Keratinocyte (primary cell): ENCODE data around the gene CARD11. TPM values are rescaled to one million over a fixed set of nuclear protein-coding genes. Genes with fewer than 3 reads are reported as not detected.

Experiments used
- DNase-seq: peaks from one replicate; pipeline ENCODE4 v3.0.0-alpha.2; 2011; ENCODE audit warnings: low read depth, missing footprints, low spot score
- FAIRE-seq: peaks from 2 replicates; lab custom pipeline; 2011; peaks lifted over from hg19 to GRCh38; lab: Jason Lieb, UNC
- H2AFZ ChIP-seq: 2 replicates; pipeline ENCODE4 v1.6.0; 2012; ENCODE audit warnings: low read length, control low read depth, inconsistent platforms; ENCODE audit not compliant: control insufficient read depth
- H3K27ac ChIP-seq: 2 replicates; pipeline ENCODE4 v1.5.1; 2011; ENCODE audit warnings: low read length; ENCODE audit not compliant: control insufficient read depth, insufficient read depth
- H3K27me3 ChIP-seq: 3 replicates; pipeline ENCODE4 v1.6.0; 2011; ENCODE audit warnings: low read length; ENCODE audit not compliant: control insufficient read depth, insufficient read depth; ENCODE audit errors: extremely low read depth
- H3K36me3 ChIP-seq, 2 experiments: 2 replicates in 1 of 2; 3 replicates in 1 of 2; pipeline ENCODE4 v1.5.1; 2011; ENCODE audit warnings: low read length in 2 of 2, mild to moderate bottlenecking in 1 of 2; ENCODE audit not compliant: control insufficient read depth in 2 of 2, insufficient read depth in 2 of 2; ENCODE audit errors: extremely low read depth in 1 of 2
- H3K4me1 ChIP-seq: 3 replicates; pipeline ENCODE4 v1.5.1; 2011; ENCODE audit warnings: low read length; ENCODE audit not compliant: control insufficient read depth, insufficient read depth; ENCODE audit errors: extremely low read depth
- H3K4me2 ChIP-seq: 3 replicates; pipeline ENCODE4 v1.6.0; 2011; ENCODE audit warnings: low read depth, low read length; ENCODE audit not compliant: control insufficient read depth, insufficient read depth; ENCODE audit errors: extremely low read depth
- H3K4me3 ChIP-seq, 3 experiments: fragments of 200-600 bp in 1 of 3; sonication (generic) in 1 of 3; 2 replicates in 2 of 3; 3 replicates in 1 of 3; pipeline ENCODE4 v1.5.1; 2011 to 2016; ENCODE audit warnings: low read length in 3 of 3, mild to moderate bottlenecking in 3 of 3, control low read depth in 2 of 3, inconsistent platforms in 1 of 3, low read depth in 1 of 3, mixed read lengths in 1 of 3, mixed run types in 1 of 3, moderate library complexity in 1 of 3; ENCODE audit not compliant: control insufficient read depth in 2 of 3, insufficient read depth in 2 of 3; ENCODE audit errors: extremely low read depth in 1 of 3
- H3K79me2 ChIP-seq: 2 replicates; pipeline ENCODE4 v1.6.0; 2012; ENCODE audit warnings: low read length; ENCODE audit not compliant: control insufficient read depth, insufficient read depth
- H3K9ac ChIP-seq: 3 replicates; pipeline ENCODE4 v1.6.0; 2011; ENCODE audit warnings: low read length; ENCODE audit not compliant: control insufficient read depth, insufficient read depth; ENCODE audit errors: extremely low read depth
- H3K9me1 ChIP-seq: 3 replicates; pipeline ENCODE4 v1.6.0; 2011; ENCODE audit warnings: low read length; ENCODE audit not compliant: control insufficient read depth, insufficient read depth; ENCODE audit errors: extremely low read depth
- H3K9me3 ChIP-seq: 2 replicates; pipeline ENCODE4 v1.5.1; 2012; ENCODE audit warnings: low read depth, low read length; ENCODE audit not compliant: control insufficient read depth
- H4K20me1 ChIP-seq: 3 replicates; pipeline ENCODE4 v1.6.0; 2011; ENCODE audit warnings: low read length; ENCODE audit not compliant: control insufficient read depth, insufficient read depth; ENCODE audit errors: extremely low read depth
- CTCF ChIP-seq, 3 experiments: IDR thresholded peaks in 1 of 3; conservative IDR thresholded peaks in 1 of 3; optimal IDR thresholded peaks in 1 of 3; 2 replicates in 2 of 3; 3 replicates in 1 of 3; pipeline versions ENCODE3 to v1.5.1; 2011; ENCODE audit warnings: low read length in 3 of 3, mild to moderate bottlenecking in 3 of 3, moderate library complexity in 2 of 3, control low read depth in 1 of 3, inconsistent platforms in 1 of 3; ENCODE audit not compliant: insufficient read depth in 2 of 3; ENCODE audit errors: extremely low read depth in 1 of 3
- EZH2 ChIP-seq: IDR thresholded peaks from one replicate; pipeline ENCODE4 v1.6.1; 2012; ENCODE audit warnings: inconsistent platforms, mild to moderate bottlenecking, low read length, moderate library complexity
- dilution Hi-C: fragments of 300-500 bp; cut with MboI; formaldehyde crosslinking; loops from one replicate; pipeline ENCODE4 v1.7.0; 2020; ENCODE audit warnings: low sequenced_read_pairs; ENCODE audit not compliant: extremely low pct_ligation_motif_present
- polyA plus RNA-seq, 5 experiments: library from polyadenylated mRNA; depleted of rRNA in 3 of 5; stranded (reverse) in 3 of 5; stranded (forward) in 1 of 5; unstranded in 1 of 5; fragments of >200 nt; gene quantifications; 1 replicate in 1 of 5; 2 replicates in 3 of 5; 3 replicates in 1 of 5; pipeline versions ENCODE4 v1.2.1 to v1.2.3, GENCODE V29; 2011 to 2012; ENCODE audit warnings: missing spikeins in 2 of 5, low read depth in 1 of 5, low replicate concordance in 1 of 5

Gene CARD11
- polyA plus RNA-seq, 1 donor (not counting 4 experiments of a cell fraction or from before 2014, with no cell fraction given): 4.3 TPM

GRCh38 chr7:2932402-2933251, 111.0 kb downstream of the CARD11 start:
- Histone ChIP-seq H3K27me3 (peaks cover 5% of the 10 kb centered on the region), H3K36me3 (peaks cover 2 to 3% of the 10 kb centered on the region in 2 experiments), H3K4me1 (peaks cover 7% of the 10 kb centered on the region), H2AFZ (no peak overlapping the region), H3K9me1 (no peaks in the 10 kb centered on the region), H4K20me1 (no peaks in the 10 kb centered on the region), H3K9ac (no peak overlapping the region), H3K27ac (no peak overlapping the region), H3K9me3 (no peaks in the 10 kb centered on the region), H3K4me2 (no peak overlapping the region), H3K4me3 (no peak overlapping the region), H3K79me2 (no peaks in the 10 kb centered on the region)
- dilution Hi-C loops: no loop called here
- TF ChIP-seq EZH2: no peak
- TF ChIP-seq CTCF (optimal IDR thresholded peaks at IDR 0.05 in 1 of 3, IDR thresholded peaks at IDR 0.05 in 1 of 3, conservative IDR thresholded peaks at IDR 0.05 in 1 of 3; ENCODE audit: extremely low read depth in 1 of 3, insufficient read depth in 2 of 3, low read length in 3 of 3): no peak
- no peak for FAIRE-seq
- DNase-seq: no peak

GRCh38 chr7:2931034-2931415, 112.6 kb downstream of the CARD11 start:
- H3K79me2 ChIP-seq: no peaks in the 10 kb centered on the region
- peaks cover 7% of the 10 kb centered on the region for H3K4me1 ChIP-seq
- H3K9me1 ChIP-seq: no peaks in the 10 kb centered on the region
- dilution Hi-C loops: no loop called here
- no peak overlapping the region for H3K27ac ChIP-seq
- peaks cover 3% of the 10 kb centered on the region for H4K20me1 ChIP-seq
- H3K4me3 ChIP-seq: no peak overlapping the region
- no peak overlapping the region for H2AFZ ChIP-seq
- H3K9ac ChIP-seq: no peak overlapping the region
- FAIRE-seq (no peak), DNase-seq (no peak)
- H3K27me3 ChIP-seq: peaks cover 5% of the 10 kb centered on the region
- TF ChIP-seq EZH2 (no peak), CTCF (optimal IDR thresholded peaks at IDR 0.05 in 1 of 3, IDR thresholded peaks at IDR 0.05 in 1 of 3, conservative IDR thresholded peaks at IDR 0.05 in 1 of 3; ENCODE audit: extremely low read depth in 1 of 3, insufficient read depth in 2 of 3, low read length in 3 of 3) (no peak)
- H3K4me2 ChIP-seq: no peak overlapping the region
- no peaks in the 10 kb centered on the region for H3K9me3 ChIP-seq
- H3K36me3 ChIP-seq: peaks cover 0 to 4% of the 10 kb centered on the region in 2 experiments
